ENCODE data around the gene GRAMD1B. TPM values are rescaled to one million over a fixed set of nuclear protein-coding genes. Genes with fewer than 3 reads are reported as not detected.

The GRAMD1B gene
- total RNA-seq, 1 donor from 2014 or later, result 17.6 TPM

GRCh38 chr11:123545726-123546270 lies 115.7 kb downstream of the GRAMD1B start:
- no peak for DNase-seq (ENCODE audit: missing footprints)
- intact Hi-C loops (cut with DNase I), result no loop called here
- no peak for ATAC-seq

GRCh38 chr11:123546515-123546914 lies 116.4 kb downstream of the GRAMD1B start:
- DNase-seq (ENCODE audit: missing footprints), result no peak
- no peak for ATAC-seq
- intact Hi-C loops (cut with DNase I), result no loop called here

GRCh38 chr11:123547180-123547579 lies 117.1 kb downstream of the GRAMD1B start:
- intact Hi-C loops (cut with DNase I), result no loop called here
- no peak for DNase-seq (ENCODE audit: missing footprints)
- no peak for ATAC-seq

- intact Hi-C loops (cut with DNase I), result no loop called here
- no peak for ATAC-seq
- no peak for DNase-seq (ENCODE audit: missing footprints)
These were observed 118.7 kb downstream of the GRAMD1B start for GRCh38 chr11:123548774-123549173.

GRCh38 chr11:123549926-123550917 lies 120.2 kb downstream of the GRAMD1B start:
- ATAC-seq (no peak), DNase-seq (ENCODE audit: missing footprints) (no peak)
- intact Hi-C loops (cut with DNase I), result no loop called here

- ATAC-seq (no peak), DNase-seq (ENCODE audit: missing footprints) (no peak)
- intact Hi-C loops (cut with DNase I), result no loop called here
These were observed 121.0 kb downstream of the GRAMD1B start for GRCh38 chr11:123551079-123551478.

GRCh38 chr11:123556633-123557032 lies 126.6 kb downstream of the GRAMD1B start:
- no peak for DNase-seq (ENCODE audit: missing footprints)
- no peak for ATAC-seq
- intact Hi-C loops (cut with DNase I), result no loop called here

GRCh38 chr11:123558536-123559315 lies 128.7 kb downstream of the GRAMD1B start:
- DNase-seq (ENCODE audit: missing footprints), result no peak
- no peak for ATAC-seq
- intact Hi-C loops (cut with DNase I), result no loop called here

GRCh38 chr11:123559523-123559955 lies 129.5 kb downstream of the GRAMD1B start:
- intact Hi-C loops (cut with DNase I), result no loop called here
- no peak for ATAC-seq
- DNase-seq (ENCODE audit: missing footprints), result no peak

GRCh38 chr11:123560006-123560405 lies 129.9 kb downstream of the GRAMD1B start:
- DNase-seq (ENCODE audit: missing footprints), result peak; percentile 87
- peak; percentile 69 for ATAC-seq
- intact Hi-C loops (cut with DNase I), result no loop called here

GRCh38 chr11:123561431-123561800 lies 131.3 kb downstream of the GRAMD1B start:
- peak; percentile 9 for ATAC-seq
- intact Hi-C loops (cut with DNase I), result no loop called here
- no peak for DNase-seq (ENCODE audit: missing footprints)

- no peak for ATAC-seq
- no peak for DNase-seq (ENCODE audit: missing footprints)
- intact Hi-C loops (cut with DNase I), result no loop called here
These were observed 132.1 kb downstream of the GRAMD1B start for GRCh38 chr11:123562158-123562557.

GRCh38 chr11:123562829-123563228 lies 132.8 kb downstream of the GRAMD1B start:
- ATAC-seq (no peak), DNase-seq (ENCODE audit: missing footprints) (no peak)
- intact Hi-C loops (cut with DNase I), result no loop called here

GRCh38 chr11:123564221-123564620 lies 134.2 kb downstream of the GRAMD1B start:
- ATAC-seq (no peak), DNase-seq (ENCODE audit: missing footprints) (no peak)
- intact Hi-C loops (cut with DNase I), result no loop called here

GRCh38 chr11:123566852-123567251 lies 136.8 kb downstream of the GRAMD1B start:
- ATAC-seq (no peak), DNase-seq (ENCODE audit: missing footprints) (no peak)
- intact Hi-C loops (cut with DNase I), result no loop called here

- no peak for ATAC-seq
- DNase-seq (ENCODE audit: missing footprints), result no peak
- intact Hi-C loops (cut with DNase I), result no loop called here
These were observed 137.4 kb downstream of the GRAMD1B start for GRCh38 chr11:123567466-123567865.

GRCh38 chr11:123568367-123568870 lies 138.3 kb downstream of the GRAMD1B start:
- DNase-seq (ENCODE audit: missing footprints) (no peak), ATAC-seq (no peak)
- intact Hi-C loops (cut with DNase I), result no loop called here

- no peak for ATAC-seq
- intact Hi-C loops (cut with DNase I), result no loop called here
- DNase-seq (ENCODE audit: missing footprints), result no peak
These were observed 139.3 kb downstream of the GRAMD1B start for GRCh38 chr11:123569393-123569792.

- intact Hi-C loops (cut with DNase I), result no loop called here
- no peak for ATAC-seq
These were observed 141.0 kb downstream of the GRAMD1B start for GRCh38 chr11:123570939-123571580.

More at GRCh38 chr11:123570939-123571580, 141.0 kb downstream of the GRAMD1B start:
- no peak for DNase-seq (ENCODE audit: missing footprints)

Measured in Right ventricle myocardium inferior (tissue), 1 donor.